IMR-90 (cell line): ENCODE data around the gene IFNK. TPM values are rescaled to one million over a fixed set of nuclear protein-coding genes. Genes with fewer than 3 reads are reported as not detected.

Experiments used
- ATAC-seq: fragments of 200-7000 bp; cut with Tn5 transposase; 2 replicates; pipeline ENCODE4 v1.9.1; 2020; ENCODE audit warnings: low read depth, mild to moderate bottlenecking, moderate library complexity
- BruUV-seq: library from RNA; stranded (reverse); fragments of 400-500 nt; replicated peaks from 2 replicates; lab custom pipeline; 2021; lab: Mats Ljungman, UMichigan
- CTCF ChIA-PET: fragments of 300-600 bp; formaldehyde crosslinking; extraction: SDS; loops from one replicate; lab custom pipeline; 2021; ENCODE audit warnings: antibody characterized with exemption; lab: Yijun Ruan, JAX
- POLR2A ChIA-PET: fragments of 300-600 bp; sonication (Branson Sonifier 250); formaldehyde crosslinking; loops from one replicate; lab custom pipeline; 2022; ENCODE audit warnings: antibody characterized with exemption; ENCODE audit not compliant: unreplicated experiment; lab: Charles Lee
- DNase-seq: peaks from one replicate; pipeline ENCODE4 v3.0.0; 2013
- H2AFZ ChIP-seq: replicated peaks from 2 replicates; pipeline ENCODE3; 2013; ENCODE audit warnings: low read length, mild to moderate bottlenecking; ENCODE audit not compliant: poor library complexity
- H2AK5ac ChIP-seq: 2 replicates; pipeline ENCODE4 v1.6.1; 2013; ENCODE audit warnings: low read depth, low read length, inconsistent platforms
- H2AK9ac ChIP-seq: replicated peaks from 2 replicates; pipeline ENCODE3; 2013; ENCODE audit warnings: mild to moderate bottlenecking, low read depth, low read length, moderate library complexity; ENCODE audit not compliant: poor library complexity
- H2BK120ac ChIP-seq: 2 replicates; pipeline ENCODE4 v1.6.1; 2013; ENCODE audit warnings: low read depth, low read length, inconsistent platforms
- H2BK15ac ChIP-seq: 3 replicates; pipeline ENCODE4 v1.6.1; 2013; ENCODE audit warnings: low read depth, low read length, inconsistent platforms
- H2BK20ac ChIP-seq: 2 replicates; pipeline ENCODE4 v1.6.1; 2013; ENCODE audit warnings: low read depth, mild to moderate bottlenecking, inconsistent platforms, low read length, moderate library complexity
- H2BK5ac ChIP-seq: 2 replicates; pipeline ENCODE4 v1.6.1; 2013; ENCODE audit warnings: mild to moderate bottlenecking, low read depth, low read length, inconsistent platforms; ENCODE audit not compliant: poor library complexity, severe bottlenecking
- H3K14ac ChIP-seq: replicated peaks from 2 replicates; pipeline ENCODE4 v1.6.1; 2013; ENCODE audit warnings: low read depth, low read length, inconsistent platforms
- H3K18ac ChIP-seq: 2 replicates; pipeline ENCODE4 v1.6.1; 2013; ENCODE audit warnings: low read depth, low read length, control low read depth
- H3K23ac ChIP-seq: 2 replicates; pipeline ENCODE4 v1.6.1; 2013; ENCODE audit warnings: low read depth, low read length, inconsistent platforms
- H3K27ac ChIP-seq: 2 replicates; pipeline ENCODE4 v1.5.1; 2013; ENCODE audit warnings: mild to moderate bottlenecking, control low read depth, low read length; ENCODE audit not compliant: insufficient read depth
- H3K27me3 ChIP-seq: 2 replicates; pipeline ENCODE4 v1.6.1; 2013; ENCODE audit warnings: low read length; ENCODE audit not compliant: control insufficient read depth, insufficient read depth
- H3K36me3 ChIP-seq: 2 replicates; pipeline ENCODE4 v1.6.1; 2013; ENCODE audit warnings: low read length, mixed read lengths; ENCODE audit not compliant: control insufficient read depth, insufficient read depth
- H3K4ac ChIP-seq: 2 replicates; pipeline ENCODE4 v1.6.1; 2013; ENCODE audit warnings: low read depth, low read length, inconsistent platforms
- H3K4me1 ChIP-seq: 2 replicates; pipeline ENCODE4 v1.6.1; 2013; ENCODE audit warnings: low read length, mixed read lengths; ENCODE audit not compliant: control insufficient read depth, insufficient read depth
- H3K4me2 ChIP-seq: 2 replicates; pipeline ENCODE4 v1.6.1; 2013; ENCODE audit warnings: low read depth, mild to moderate bottlenecking, control low read depth, low read length, moderate library complexity
- H3K4me3 ChIP-seq: 2 replicates; pipeline ENCODE4 v1.5.1; 2013; ENCODE audit warnings: low read depth, mild to moderate bottlenecking, control low read depth, low read length, moderate library complexity; ENCODE audit not compliant: insufficient read depth
- H3K56ac ChIP-seq: 2 replicates; pipeline ENCODE4 v1.6.1; 2013; ENCODE audit warnings: low read length, inconsistent platforms; ENCODE audit not compliant: insufficient read depth; ENCODE audit errors: extremely low read depth
- H3K79me1 ChIP-seq, 2 experiments: 2 replicates each; pipeline ENCODE4 v1.6.1; 2013; ENCODE audit warnings: low read length in 2 of 2, inconsistent platforms in 1 of 2, low read depth in 1 of 2
- H3K9ac ChIP-seq: 2 replicates; pipeline ENCODE4 v1.6.1; 2013; ENCODE audit warnings: low read depth, low read length, control low read depth
- H3K9me1 ChIP-seq: 2 replicates; pipeline ENCODE4 v1.6.1; 2013; ENCODE audit warnings: low read length, inconsistent platforms; ENCODE audit not compliant: insufficient read depth
- H3K9me3 ChIP-seq: 2 replicates; pipeline ENCODE4 v1.6.1; 2013; ENCODE audit warnings: low read length; ENCODE audit not compliant: control insufficient read depth, insufficient read depth
- H4K20me1 ChIP-seq: 2 replicates; pipeline ENCODE4 v1.6.1; 2013; ENCODE audit warnings: low read length, inconsistent platforms; ENCODE audit not compliant: insufficient read depth
- H4K5ac ChIP-seq: 2 replicates; pipeline ENCODE4 v1.6.1; 2013; ENCODE audit warnings: mild to moderate bottlenecking, low read depth, low read length, control low read depth
- H4K8ac ChIP-seq, 2 experiments: 2 replicates each; pipeline ENCODE4 v1.6.1; 2013; ENCODE audit warnings: low read depth in 2 of 2, low read length in 2 of 2, control low read depth in 1 of 2, inconsistent platforms in 1 of 2
- H4K91ac ChIP-seq: 2 replicates; pipeline ENCODE4 v1.6.1; 2013; ENCODE audit warnings: low read depth, low read length, inconsistent platforms; ENCODE audit not compliant: insufficient read depth
- CEBPB ChIP-seq: IDR thresholded peaks from 2 replicates; pipeline ENCODE4 v1.6.1; 2012; ENCODE audit warnings: low read depth, low read length, improper control_type of control experiment
- CHD1 ChIP-seq: IDR thresholded peaks from 2 replicates; pipeline ENCODE4 v1.6.1; 2012; ENCODE audit warnings: low read depth, low read length, improper control_type of control experiment
- CTCF ChIP-seq: conservative IDR thresholded peaks from 2 replicates; pipeline ENCODE4 v1.5.1; 2012; ENCODE audit warnings: mild to moderate bottlenecking, low read depth, low read length, improper control_type of control experiment
- FOS ChIP-seq: fragments of 150-350 bp; IDR thresholded peaks from 2 replicates; pipeline ENCODE4 v1.6.1; 2016; ENCODE audit warnings: low read depth, low read length
- MAFK ChIP-seq: IDR thresholded peaks from 2 replicates; pipeline ENCODE4 v1.6.1; 2012; ENCODE audit warnings: low read depth, low read length, improper control_type of control experiment
- MAZ ChIP-seq: IDR thresholded peaks from 2 replicates; pipeline ENCODE4 v1.6.1; 2012; ENCODE audit warnings: low read depth, mild to moderate bottlenecking, low read length, improper control_type of control experiment, moderate library complexity, borderline replicate concordance
- MXI1 ChIP-seq: IDR thresholded peaks from 2 replicates; pipeline ENCODE4 v1.6.1; 2012; ENCODE audit warnings: low read depth, mild to moderate bottlenecking, low read length, moderate library complexity, borderline replicate concordance
- NFE2L2 ChIP-seq: fragments of 150-350 bp; IDR thresholded peaks from 2 replicates; pipeline ENCODE4 v1.6.1; 2016; ENCODE audit warnings: low read depth, mild to moderate bottlenecking, low read length
- POLR2A ChIP-seq: IDR thresholded peaks from 2 replicates; pipeline ENCODE4 v1.6.1; 2012; ENCODE audit warnings: mild to moderate bottlenecking, low read depth, low read length
- RAD21 ChIP-seq: IDR thresholded peaks from 2 replicates; pipeline ENCODE4 v1.6.1; 2012; ENCODE audit warnings: low read length, improper control_type of control experiment
- RCOR1 ChIP-seq: IDR thresholded peaks from 2 replicates; pipeline ENCODE4 v1.6.1; 2012; ENCODE audit warnings: mild to moderate bottlenecking, low read length, improper control_type of control experiment; ENCODE audit not compliant: insufficient replicate concordance
- RFX5 ChIP-seq: IDR thresholded peaks from 2 replicates; pipeline ENCODE4 v1.8.0; 2012; ENCODE audit warnings: low read depth, mild to moderate bottlenecking, low read length, moderate library complexity
- SMC3 ChIP-seq: fragments of 150-350 bp; IDR thresholded peaks from 2 replicates; pipeline ENCODE4 v1.6.1; 2016; ENCODE audit warnings: low read depth, mild to moderate bottlenecking, antibody characterized with exemption, low read length, moderate library complexity
- WGBS, 2 experiments: methylation state at CpG; one replicate each; pipeline versions ENCODE4 v1.1.5 to v1.1.7; 2013; ENCODE audit warnings: missing lambda C conversion rate in 2 of 2; ENCODE audit not compliant: insufficient read length in 1 of 2; ENCODE audit errors: extremely low coverage in 2 of 2; 5-methylcytosine and 5-hydroxymethylcytosine counted together
- dilution Hi-C: fragments of 300-500 bp; cut with HindIII; formaldehyde crosslinking; loops from one replicate; pipeline ENCODE4 v1.14.3; 2018; ENCODE audit warnings: low sequenced_read_pairs; ENCODE audit not compliant: unreplicated experiment
- in situ Hi-C: fragments of 300-500 bp; cut with MboI; formaldehyde crosslinking; loops from 3 replicates; pipeline ENCODE4 v1.14.3; 2019; ENCODE audit warnings: low sequenced_read_pairs, inconsistent platforms, mixed read lengths
- intact Hi-C: fragments of 100-400 bp; cut with micrococcal nuclease; formaldehyde crosslinking; loops from 2 replicates; pipeline ENCODE4 v1.10.0; 2022
- polyA plus RNA-seq, 3 experiments: library from polyadenylated mRNA; depleted of rRNA; stranded (reverse); fragments of >200 nt; gene quantifications; 2 replicates each; pipeline ENCODE4 v1.2.3, GENCODE V29; 2012; ENCODE audit warnings: low replicate concordance in 1 of 3
- total RNA-seq: library from RNA; depleted of rRNA; stranded (reverse); fragments of >200 nt; gene quantifications from 2 replicates; pipeline ENCODE4 v1.2.3, GENCODE V29; 2012
- TF ChIP-seq, protein P1 (sequence below): fragments of 150-350 bp; IDR thresholded peaks from 2 replicates; pipeline ENCODE4 v1.6.1; 2016; ENCODE audit warnings: low read depth, mild to moderate bottlenecking, low read length, moderate library complexity, borderline replicate concordance
- TF ChIP-seq, protein P2 (sequence below): fragments of 150-350 bp; IDR thresholded peaks from 2 replicates; pipeline ENCODE4 v1.6.1; 2017; ENCODE audit warnings: mild to moderate bottlenecking, antibody characterized with exemption, low read length, low read depth

The IFNK gene
- total and polyA plus RNA-seq, 2 of the 4 experiments (the other 2 are of a cell fraction), result not detected

GRCh38 chr9:27489087-27489876, 34.8 kb upstream of the IFNK start:
- Histone ChIP-seq H2BK120ac (no peak overlapping the region), H2AK9ac (no peak overlapping the region)
- POLR2A ChIA-PET, result no interaction called here
- TF ChIP-seq CEBPB, result no peak
- TF ChIP-seq MAZ, result no peak
- TF ChIP-seq RFX5, result no peak
- no peak for TF ChIP-seq FOS
- TF ChIP-seq CHD1, result no peak
- TF ChIP-seq POLR2A, result no peak
- no peak for TF ChIP-seq RCOR1
- no peak for TF ChIP-seq RAD21
- no peak for TF ChIP-seq MAFK
- TF ChIP-seq NFE2L2, result no peak
- TF ChIP-seq, protein P1, sequence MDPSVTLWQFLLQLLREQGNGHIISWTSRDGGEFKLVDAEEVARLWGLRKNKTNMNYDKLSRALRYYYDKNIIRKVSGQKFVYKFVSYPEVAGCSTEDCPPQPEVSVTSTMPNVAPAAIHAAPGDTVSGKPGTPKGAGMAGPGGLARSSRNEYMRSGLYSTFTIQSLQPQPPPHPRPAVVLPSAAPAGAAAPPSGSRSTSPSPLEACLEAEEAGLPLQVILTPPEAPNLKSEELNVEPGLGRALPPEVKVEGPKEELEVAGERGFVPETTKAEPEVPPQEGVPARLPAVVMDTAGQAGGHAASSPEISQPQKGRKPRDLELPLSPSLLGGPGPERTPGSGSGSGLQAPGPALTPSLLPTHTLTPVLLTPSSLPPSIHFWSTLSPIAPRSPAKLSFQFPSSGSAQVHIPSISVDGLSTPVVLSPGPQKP, result no peak
- TF ChIP-seq SMC3, result no peak
- TF ChIP-seq MXI1, result no peak
- TF ChIP-seq, protein P2, sequence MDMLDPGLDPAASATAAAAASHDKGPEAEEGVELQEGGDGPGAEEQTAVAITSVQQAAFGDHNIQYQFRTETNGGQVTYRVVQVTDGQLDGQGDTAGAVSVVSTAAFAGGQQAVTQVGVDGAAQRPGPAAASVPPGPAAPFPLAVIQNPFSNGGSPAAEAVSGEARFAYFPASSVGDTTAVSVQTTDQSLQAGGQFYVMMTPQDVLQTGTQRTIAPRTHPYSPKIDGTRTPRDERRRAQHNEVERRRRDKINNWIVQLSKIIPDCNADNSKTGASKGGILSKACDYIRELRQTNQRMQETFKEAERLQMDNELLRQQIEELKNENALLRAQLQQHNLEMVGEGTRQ, result no peak
- TF ChIP-seq CTCF, result no peak

More at GRCh38 chr9:27489087-27489876, 34.8 kb upstream of the IFNK start:
- Histone ChIP-seq H3K9me1 (no peaks in the 10 kb centered on the region), H2AFZ (no peak overlapping the region), H3K18ac (no peak overlapping the region), H2BK20ac (no peak overlapping the region), H3K27ac (no peak overlapping the region), H3K79me1 (no peaks in the 10 kb centered on the region), H3K23ac (no peak overlapping the region), H2BK15ac (no peak overlapping the region), H3K4me2 (no peak overlapping the region), H3K4me3 (no peak overlapping the region), H2AK5ac (no peak overlapping the region), H3K14ac (no peak overlapping the region), H3K27me3 (no peaks in the 10 kb centered on the region), H4K91ac (no peak overlapping the region), H4K5ac (no peak overlapping the region), H3K4ac (no peak overlapping the region), H4K8ac (no peak overlapping the region), H3K9me3 (no peaks in the 10 kb centered on the region), H3K56ac (no peak overlapping the region), H3K36me3 (no peaks in the 10 kb centered on the region), H3K4me1 (no peaks in the 10 kb centered on the region), H3K9ac (no peak overlapping the region), H2BK5ac (no peak overlapping the region), H4K20me1 (no peaks in the 10 kb centered on the region)
- no TSS peak for BruUV-seq
- DNase-seq, result no peak
- ATAC-seq, result no peak
- in situ Hi-C loops, result no loop called here
- intact Hi-C loops, result no loop called here
- 80% methylated on average over 1 of the region's 5 CpGs; no CpG with 5 or more reads in 1 of the 2 experiments for WGBS, 2 experiments
- dilution Hi-C loops, result no loop called here
- CTCF ChIA-PET, result interaction anchor here (0.6 to 0.7 kb wide), 2 partner anchors 29 to 64 kb away, joined by 7 to 8 read pairs; no protein-coding TSS in a partner anchor
